Urothelium cell line (cell line): ENCODE results near the gene DDX56.
A peak's percentile ranks its signal among the peaks of the same experiment; 100 is the strongest.

Experiments used
- DNase-seq: peaks from one replicate; pipeline ENCODE4 v3.0.0; 2011; ENCODE audit warnings: low spot score, mixed read lengths
- FAIRE-seq: peaks from 2 replicates; lab custom pipeline; 2011; peaks lifted over from hg19 to GRCh38; lab: Jason Lieb, UNC

DDX56 gene

GRCh38 chr7:44573464-44574286 lies at the start of gene DDX56:
Gene DDX56, minus strand, starts transcription at chr7:44573908. Its CDS starts 13 bp downstream, at chr7:44573895.
- peak; percentile 98 for DNase-seq
- peak; percentile 87 for FAIRE-seq

- DNase-seq (no peak), FAIRE-seq (no peak)
These were observed 48.8 kb upstream of the DDX56 start for GRCh38 chr7:44622342-44623151.

- DNase-seq: no peak
- no peak for FAIRE-seq
These were observed 48.0 kb upstream of the DDX56 start for GRCh38 chr7:44621750-44622103.

GRCh38 chr7:44621034-44621749 lies 47.5 kb upstream of the DDX56 start:
- DNase-seq (no peak), FAIRE-seq (no peak)

GRCh38 chr7:44618753-44619152 lies 45.0 kb upstream of the DDX56 start:
- FAIRE-seq (no peak), DNase-seq (no peak)

- no peak for FAIRE-seq
- DNase-seq: no peak
These were observed 44.3 kb upstream of the DDX56 start for GRCh38 chr7:44618045-44618444.

- no peak for DNase-seq
These were observed 43.6 kb upstream of the DDX56 start for GRCh38 chr7:44617225-44617890.

GRCh38 chr7:44616545-44616944 lies 42.8 kb upstream of the DDX56 start:
- no peak for DNase-seq
- FAIRE-seq: no peak

More at GRCh38 chr7:44617225-44617890, 43.6 kb upstream of the DDX56 start:
- no peak for FAIRE-seq

- DNase-seq: no peak
- FAIRE-seq: no peak
These were observed 42.1 kb upstream of the DDX56 start for GRCh38 chr7:44615793-44616192.

GRCh38 chr7:44615149-44615611 lies 41.5 kb upstream of the DDX56 start:
- DNase-seq (no peak), FAIRE-seq (no peak)

GRCh38 chr7:44609829-44610228 lies 36.1 kb upstream of the DDX56 start:
- no peak for FAIRE-seq

GRCh38 chr7:44608916-44609648 lies 35.4 kb upstream of the DDX56 start:
- FAIRE-seq: no peak
- DNase-seq: no peak

More at GRCh38 chr7:44609829-44610228, 36.1 kb upstream of the DDX56 start:
- DNase-seq: no peak

- FAIRE-seq: no peak
These were observed 33.7 kb upstream of the DDX56 start for GRCh38 chr7:44607141-44608068.

GRCh38 chr7:44606341-44607140 lies 32.8 kb upstream of the DDX56 start, which contains the start of gene OGDH:
Gene OGDH, plus strand, starts transcription at chr7:44606627. Its CDS starts 17,717 bp downstream, at chr7:44624344.
- DNase-seq (peak; percentile 100), FAIRE-seq (peak; percentile 87)

More at GRCh38 chr7:44607141-44608068, 33.7 kb upstream of the DDX56 start:
- no peak for DNase-seq

- no peak for DNase-seq
- no peak for FAIRE-seq
These were observed 31.2 kb upstream of the DDX56 start for GRCh38 chr7:44604941-44605340.

GRCh38 chr7:44603193-44603592 lies 29.5 kb upstream of the DDX56 start:
- no peak for FAIRE-seq
- no peak for DNase-seq

- FAIRE-seq: no peak
- no peak for DNase-seq
These were observed 28.8 kb upstream of the DDX56 start for GRCh38 chr7:44602576-44602910.

GRCh38 chr7:44599222-44599621 lies 25.5 kb upstream of the DDX56 start:
- FAIRE-seq (no peak), DNase-seq (no peak)
